Stromal cell of bone marrow (primary cell): ENCODE measurements around the gene SYNPO2L.
"Not testable (repeated sequence)": the region's sequence is repeated elsewhere in the genome, so short reads cannot be mapped to it uniquely, and the experiment has no call there.

ENCODE experiments used
- DNase-seq: peaks from one replicate; pipeline ENCODE4 v3.0.0-alpha.2; 2012; ENCODE audit warnings: low read depth

SYNPO2L gene

GRCh38 chr10:73620974-73621373 is 34.9 kb downstream of the SYNPO2L start:
- DNase-seq: not testable (repeated sequence)

GRCh38 chr10:73617143-73617542 is 38.7 kb downstream of the SYNPO2L start:
- not testable (repeated sequence) for DNase-seq

GRCh38 chr10:73614720-73615119 is 41.1 kb downstream of the SYNPO2L start:
- no peak for DNase-seq

- no peak for DNase-seq
Observed at GRCh38 chr10:73609116-73609515, 46.7 kb downstream of the SYNPO2L start.

DNA sequence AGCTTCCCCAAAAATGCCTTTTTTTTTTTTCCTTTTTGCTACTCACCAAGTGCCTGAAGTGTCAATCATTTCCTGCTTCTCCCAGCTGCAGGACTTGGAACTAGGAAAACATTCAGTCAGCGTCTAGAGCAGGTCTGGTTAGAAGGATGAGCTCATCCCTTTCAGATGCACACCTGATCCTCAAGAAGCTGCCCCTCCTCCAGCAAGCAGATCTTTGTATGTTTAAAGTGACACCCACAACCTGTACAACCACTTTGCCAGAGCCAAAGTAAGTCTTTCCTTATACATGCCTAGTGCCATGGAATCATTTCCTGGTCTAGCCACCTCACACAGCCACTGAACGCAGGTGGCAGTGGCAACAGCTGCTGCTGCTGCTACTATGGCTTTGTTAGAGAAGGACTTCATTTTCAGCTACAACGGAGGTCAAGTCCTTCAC is 54.3 kb downstream of the SYNPO2L start:
- no peak for DNase-seq

DNA sequence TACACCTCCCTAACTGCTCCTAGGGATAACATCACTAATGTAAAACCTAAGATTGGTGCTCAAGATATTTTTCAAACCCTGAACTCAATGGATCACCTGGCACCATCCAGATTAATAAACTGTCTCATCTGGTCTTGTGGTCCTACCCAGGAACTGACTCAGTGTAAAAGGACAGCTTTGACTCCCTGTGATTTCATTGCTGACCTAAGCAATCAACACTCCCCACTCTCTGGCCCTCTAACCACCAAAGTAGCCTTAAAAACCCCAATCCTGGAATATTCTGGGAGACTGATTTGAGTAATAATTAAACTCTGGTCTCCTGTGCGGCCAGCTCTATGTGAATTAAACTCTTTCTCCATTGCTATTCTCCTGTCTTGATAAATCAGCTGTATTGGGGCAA is 58.5 kb downstream of the SYNPO2L start:
- DNase-seq: no peak
